GM10248 (cell line): ENCODE results near the gene HNRNPC.

Experiments
- CTCF ChIA-PET: fragments of 300-600 bp; sonication (Branson Sonifier 250); formaldehyde crosslinking; extraction: SDS; loops from one replicate; lab custom pipeline; 2021; ENCODE audit warnings: antibody characterized with exemption; lab: Yijun Ruan, JAX
- POLR2A ChIA-PET: fragments of 350-650 bp; sonication (Branson Sonifier 250); formaldehyde crosslinking; extraction: SDS; loops from one replicate; lab custom pipeline; 2020; ENCODE audit warnings: antibody characterized with exemption; lab: Yijun Ruan, JAX
- DNase-seq: peaks from one replicate; pipeline ENCODE4 v3.0.0; 2012; ENCODE audit errors: extremely low spot score
- CTCF ChIP-seq: IDR thresholded peaks from 2 replicates; pipeline ENCODE4 v1.5.1; 2012; ENCODE audit warnings: mild to moderate bottlenecking, low read depth; ENCODE audit errors: extremely low read depth, missing control alignments, control extremely low read depth

The HNRNPC gene

GRCh38 chr14:21251215-21251614 is 18.0 kb downstream of the HNRNPC start:
- CTCF ChIA-PET, result no interaction called here

GRCh38 chr14:21248739-21249411 is 20.4 kb downstream of the HNRNPC start:
- TF ChIP-seq CTCF, result no peak
- POLR2A ChIA-PET, result no interaction called here
- CTCF ChIA-PET, result no interaction called here

More at GRCh38 chr14:21251215-21251614, 18.0 kb downstream of the HNRNPC start:
- no peak for TF ChIP-seq CTCF
- DNase-seq, result no peak
- POLR2A ChIA-PET, result interaction anchor here (0.6 kb wide), 1 partner anchor 24 kb away, joined by 8 read pairs; no protein-coding TSS in a partner anchor

GRCh38 chr14:21248338-21248737 is 20.9 kb downstream of the HNRNPC start:
- TF ChIP-seq CTCF, result no peak
- CTCF ChIA-PET, result no interaction called here
- POLR2A ChIA-PET, result no interaction called here
- no peak for DNase-seq

More at GRCh38 chr14:21248739-21249411, 20.4 kb downstream of the HNRNPC start:
- DNase-seq, result no peak

GRCh38 chr14:21245813-21246212 is 23.4 kb downstream of the HNRNPC start:
- CTCF ChIA-PET, result interaction anchor here (1.2 kb wide), 1 partner anchor 10 kb away, joined by 4 read pairs; no protein-coding TSS in a partner anchor
- no peak for TF ChIP-seq CTCF
- POLR2A ChIA-PET, result interaction anchor here (0.7 to 2.6 kb wide), 2 partner anchors 11 to 330 kb away, joined by 4 to 15 read pairs; no protein-coding TSS in a partner anchor
- DNase-seq, result no peak

GRCh38 chr14:21244544-21244943 is 24.7 kb downstream of the HNRNPC start:
- CTCF ChIA-PET, result interaction anchor here (1.2 to 4.2 kb wide), 2 partner anchors 9 to 12 kb away, joined by 4 to 14 read pairs; no protein-coding TSS in a partner anchor
- TF ChIP-seq CTCF, result no peak
- POLR2A ChIA-PET, result interaction anchor here (2.6 kb wide), 1 partner anchor 13 kb away, joined by 15 read pairs; no protein-coding TSS in a partner anchor
- DNase-seq, result no peak

DNA sequence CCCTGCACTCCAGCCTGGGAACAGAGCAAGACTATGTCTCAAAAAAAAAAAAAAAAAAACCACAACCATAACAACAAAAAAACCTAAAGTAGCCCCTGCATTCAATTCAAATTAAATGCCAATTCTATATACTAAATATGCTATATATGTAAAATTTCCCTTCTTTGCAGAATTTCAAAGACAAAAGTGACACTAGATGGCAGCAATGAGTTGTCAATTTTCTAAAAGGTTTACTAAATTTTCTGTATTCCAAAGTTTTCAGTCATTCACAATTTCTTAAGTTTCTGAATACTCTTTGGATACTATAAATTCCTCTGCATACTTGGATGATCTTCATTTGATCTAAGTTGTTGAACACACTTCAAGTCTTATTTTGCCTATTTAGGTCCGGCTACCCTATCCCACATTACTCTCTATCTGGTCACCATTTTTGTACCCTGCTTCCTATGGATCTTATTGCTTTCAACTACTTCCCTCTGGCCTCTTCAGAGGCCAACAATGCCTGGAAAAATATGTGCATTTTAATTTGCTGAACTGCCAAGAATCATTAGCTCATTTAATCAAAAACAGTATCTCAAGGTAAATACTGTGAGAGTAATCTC is 27.9 kb downstream of the HNRNPC start:
- ChIA-PET CTCF (interaction anchor here (0.7 to 4.2 kb wide), 8 partner anchors 9 to 70 kb away, joined by 3 to 14 read pairs (median 4); no protein-coding TSS in a partner anchor), POLR2A (interaction anchor here (0.6 to 0.7 kb wide), 2 partner anchors 20 to 246 kb away, joined by 3 to 12 read pairs; no protein-coding TSS in a partner anchor)
- no peak for DNase-seq
- TF ChIP-seq CTCF, result peak; percentile 27
